ENCODE data around the gene SMC6. TPM values are rescaled to one million over a fixed set of nuclear protein-coding genes. Genes with fewer than 3 reads are reported as not detected.

Gene SMC6
- total and polyA plus RNA-seq, 8 donors: 3.0 to 8.0 (median 4.8) TPM

- intact Hi-C loops (cut with DNase I): no loop called here
- DNase-seq (no peak), FAIRE-seq (no peak), ATAC-seq (no peak)
- no peak overlapping the region for H3K4me3 ChIP-seq
- no peaks in the 10 kb centered on the region for H3K4me1 ChIP-seq
- H3K36me3 ChIP-seq: no peaks in the 10 kb centered on the region
- no peaks in the 10 kb centered on the region for H3K27me3 ChIP-seq
- 78 to 88% methylated on average over 7 of the region's 7 CpGs for WGBS, 2 donors
- TF ChIP-seq CTCF (IDR thresholded peaks at IDR 0.05): no peak
- H3K9me3 ChIP-seq: no peaks in the 10 kb centered on the region
- no peak overlapping the region for H3K27ac ChIP-seq
Measured at GRCh38 chr2:17638196-17638743, 115.3 kb downstream of the SMC6 start.

- FAIRE-seq (no peak), ATAC-seq (no peak), DNase-seq (no peak)
- Histone ChIP-seq H3K27ac (no peak overlapping the region), H3K36me3 (no peaks in the 10 kb centered on the region), H3K27me3 (no peaks in the 10 kb centered on the region), H3K4me1 (no peaks in the 10 kb centered on the region), H3K4me3 (no peak overlapping the region), H3K9me3 (no peaks in the 10 kb centered on the region)
- 62 to 66% methylated on average over 8 of the region's 8 CpGs for WGBS, 2 donors
- intact Hi-C loops (cut with DNase I): no loop called here
- TF ChIP-seq CTCF (IDR thresholded peaks at IDR 0.05): no peak
Measured at GRCh38 chr2:17637131-17637906, 116.3 kb downstream of the SMC6 start.

GRCh38 chr2:17636257-17636656 is 117.4 kb downstream of the SMC6 start:
- no peaks in the 10 kb centered on the region for H3K4me1 ChIP-seq
- 75 to 77% methylated on average over 3 of the region's 3 CpGs for WGBS, 2 donors
- H3K27ac ChIP-seq: no peak overlapping the region
- DNase-seq: no peak
- TF ChIP-seq CTCF (IDR thresholded peaks at IDR 0.05): no peak
- no peaks in the 10 kb centered on the region for H3K36me3 ChIP-seq
- H3K27me3 ChIP-seq: no peaks in the 10 kb centered on the region
- no peaks in the 10 kb centered on the region for H3K9me3 ChIP-seq
- no peak for FAIRE-seq
- no peak overlapping the region for H3K4me3 ChIP-seq
- ATAC-seq: no peak
- intact Hi-C loops (cut with DNase I): no loop called here

GRCh38 chr2:17634997-17635396 is 118.6 kb downstream of the SMC6 start:
- WGBS, 2 donors: 51 to 57% methylated on average over 4 of the region's 4 CpGs
- TF ChIP-seq CTCF (IDR thresholded peaks at IDR 0.05): no peak
- ATAC-seq: no peak

GRCh38 chr2:17630089-17630488 is 123.5 kb downstream of the SMC6 start:
- Histone ChIP-seq H3K36me3 (no peaks in the 10 kb centered on the region), H3K9me3 (no peaks in the 10 kb centered on the region), H3K4me3 (no peak overlapping the region), H3K27ac (no peak overlapping the region), H3K27me3 (no peaks in the 10 kb centered on the region), H3K4me1 (no peaks in the 10 kb centered on the region)
- no peak for TF ChIP-seq CTCF (IDR thresholded peaks at IDR 0.05)
- WGBS, 2 donors: 84 to 94% methylated on average over 4 of the region's 4 CpGs
- intact Hi-C loops (cut with DNase I): no loop called here
- no peak for ATAC-seq
- no peak for DNase-seq
- FAIRE-seq: no peak

More at GRCh38 chr2:17634997-17635396, 118.6 kb downstream of the SMC6 start:
- no peaks in the 10 kb centered on the region for H3K9me3 ChIP-seq
- intact Hi-C loops (cut with DNase I): no loop called here
- H3K36me3 ChIP-seq: no peaks in the 10 kb centered on the region
- H3K27ac ChIP-seq: no peak overlapping the region
- no peaks in the 10 kb centered on the region for H3K27me3 ChIP-seq
- DNase-seq: no peak
- no peak overlapping the region for H3K4me3 ChIP-seq
- H3K4me1 ChIP-seq: no peaks in the 10 kb centered on the region
- no peak for FAIRE-seq
